HUES48 (cell line): ENCODE results near the gene BAAT.

ENCODE experiments used
- H3K27ac ChIP-seq: one replicate; pipeline ENCODE4 v1.7.0; 2013; ENCODE audit warnings: low read depth, low read length, inconsistent platforms
- H3K27me3 ChIP-seq: 2 replicates; pipeline ENCODE4 v1.6.1; 2013; ENCODE audit warnings: mild to moderate bottlenecking, low read length; ENCODE audit not compliant: control insufficient read depth, insufficient read depth
- H3K36me3 ChIP-seq: 2 replicates; pipeline ENCODE4 v1.6.1; 2013; ENCODE audit warnings: low read length; ENCODE audit not compliant: control insufficient read depth, insufficient read depth
- H3K4me1 ChIP-seq: 2 replicates; pipeline ENCODE4 v1.6.1; 2013; ENCODE audit warnings: mild to moderate bottlenecking, low read length; ENCODE audit not compliant: control insufficient read depth, insufficient read depth
- H3K4me3 ChIP-seq: 2 replicates; pipeline ENCODE4 v1.5.1; 2013; ENCODE audit warnings: mild to moderate bottlenecking, low read depth, low read length
- H3K9ac ChIP-seq: 2 replicates; pipeline ENCODE4 v1.6.1; 2013; ENCODE audit warnings: mild to moderate bottlenecking, low read depth, low read length, moderate library complexity
- H3K9me3 ChIP-seq: 2 replicates; pipeline ENCODE4 v1.6.1; 2013; ENCODE audit warnings: low read length; ENCODE audit not compliant: control insufficient read depth, insufficient read depth

Gene BAAT

GRCh38 chr9:101315112-101315450 lies 69.7 kb downstream of the BAAT start:
- H3K27ac ChIP-seq = no peak overlapping the region
- no peaks in the 10 kb centered on the region for H3K9me3 ChIP-seq
- no peak overlapping the region for H3K9ac ChIP-seq
- H3K27me3 ChIP-seq = no peaks in the 10 kb centered on the region
- H3K36me3 ChIP-seq = no peaks in the 10 kb centered on the region
- no peaks in the 10 kb centered on the region for H3K4me1 ChIP-seq
- H3K4me3 ChIP-seq = no peak overlapping the region

- Histone ChIP-seq H3K27me3 (no peaks in the 10 kb centered on the region), H3K9me3 (no peaks in the 10 kb centered on the region), H3K9ac (no peak overlapping the region), H3K4me1 (no peaks in the 10 kb centered on the region), H3K4me3 (no peak overlapping the region), H3K36me3 (no peaks in the 10 kb centered on the region), H3K27ac (no peak overlapping the region)
Observed at GRCh38 chr9:101312661-101313060, 72.1 kb downstream of the BAAT start.

- no peaks in the 10 kb centered on the region for H3K36me3 ChIP-seq
- no peaks in the 10 kb centered on the region for H3K27me3 ChIP-seq
- H3K9me3 ChIP-seq = no peaks in the 10 kb centered on the region
- H3K4me3 ChIP-seq = no peak overlapping the region
- H3K9ac ChIP-seq = no peak overlapping the region
- H3K4me1 ChIP-seq = no peaks in the 10 kb centered on the region
- H3K27ac ChIP-seq = no peak overlapping the region
Observed at GRCh38 chr9:101311758-101312420, 72.9 kb downstream of the BAAT start.

- Histone ChIP-seq H3K9ac (no peak overlapping the region), H3K27ac (no peak overlapping the region), H3K4me3 (no peak overlapping the region), H3K4me1 (no peaks in the 10 kb centered on the region), H3K9me3 (no peaks in the 10 kb centered on the region), H3K36me3 (no peaks in the 10 kb centered on the region), H3K27me3 (no peaks in the 10 kb centered on the region)
Observed at GRCh38 chr9:101311191-101311590, 73.6 kb downstream of the BAAT start.
